Adrenal gland (tissue), 12 donors: ENCODE measurements around the gene TADA2B. TPM values are rescaled to one million over a fixed set of nuclear protein-coding genes. Genes with fewer than 3 reads are reported as not detected.

Experiments used
- DNase-seq, 7 donors: peaks; one replicate each; pipeline ENCODE4 v3.0.0-alpha.2; 2019 to 2020
- H3K27ac ChIP-seq, 5 donors: fragments of 200-600 bp; sonication (generic) in 4 of 5; 1 replicate in 3 of 5; 2 replicates in 2 of 5; pipeline versions ENCODE4 v1.5.1 to v1.8.0; 2016 to 2020; ENCODE audit warnings: mild to moderate bottlenecking in 1 of 5
- H3K27me3 ChIP-seq: fragments of 200-600 bp; 2 replicates; pipeline ENCODE4 v1.8.0; 2021
- H3K36me3 ChIP-seq, 2 donors: fragments of 200-600 bp; replicated peaks in 1 of 2; 1 replicate in 1 of 2; 2 replicates in 1 of 2; pipeline versions ENCODE4 v1.5.1 to v1.8.0; 2018 to 2022
- H3K4me1 ChIP-seq, 2 donors: fragments of 200-600 bp; replicated peaks in 1 of 2; 1 replicate in 1 of 2; 2 replicates in 1 of 2; pipeline versions ENCODE4 v1.5.1 to v1.8.0; 2018 to 2021
- H3K4me3 ChIP-seq, 4 donors: fragments of 200-600 bp; sonication (generic) in 3 of 4; one replicate each; pipeline ENCODE4 v1.5.1; 2016 to 2018
- H3K9me3 ChIP-seq, 3 donors: fragments of 200-600 bp; sonication (generic) in 1 of 3; replicated peaks in 1 of 3; 1 replicate in 2 of 3; 2 replicates in 1 of 3; pipeline versions ENCODE4 v1.5.1 to v1.8.0; 2016 to 2021
- POLR2A ChIP-seq, 2 donors: fragments of 450-650 bp; IDR thresholded peaks; one replicate each; pipeline ENCODE4 v1.6.1; 2017; ENCODE audit warnings: antibody characterized with exemption in 2 of 2, mild to moderate bottlenecking in 2 of 2, moderate library complexity in 1 of 2
- WGBS, 4 donors: extraction: QIAGEN DNeasy Blood & Tissue Kit in 2 of 4; methylation state at CpG; one replicate each; pipeline versions ENCODE4 v1.1.5 to v1.1.7; 2013 to 2017; 5-methylcytosine and 5-hydroxymethylcytosine counted together
- intact Hi-C, 2 donors: fragments of 100-400 bp; cut with DNase I; formaldehyde crosslinking; loops; one replicate each; pipeline versions ENCODE4 v1.14.1 to v1.15.0; 2022 to 2023
- polyA plus RNA-seq, 3 donors: library from polyadenylated mRNA; stranded (reverse); fragments of 200-250 nt in 2 of 3; fragments of 350-450 nt in 1 of 3; fragmentation: Illumina TruSeq in 1 of 3; extraction: RNeasy Lipid Tissue Mini Kit (QIAGEN cat#74804) in 1 of 3; gene quantifications; one replicate each; pipeline ENCODE4 v1.2.3, GENCODE V29; 2013 to 2014
- total RNA-seq, 9 donors: library from RNA; depleted of rRNA in 4 of 9; stranded (reverse); fragments of >200 nt in 4 of 9; fragments of 120-200 nt in 1 of 9; fragmentation: NEBNext Ultra II Directional in 1 of 9; extraction: Animal tissue kit (Norgen Biotek cat#: 25700) in 1 of 9; gene quantifications; one replicate each; pipeline versions ENCODE4 v1.1.0 to v1.2.4, GENCODE V29; 2013 to 2023
- TF ChIP-seq, protein P1 (sequence below), 6 experiments: fragments of 450-650 bp in 4 of 6; fragments of 200-600 bp in 2 of 6; sonication (generic) in 1 of 6; IDR thresholded peaks; 1 replicate in 5 of 6; 2 replicates in 1 of 6; pipeline versions ENCODE4 v1.5.1 to v1.8.0; 2016 to 2021; ENCODE audit warnings: antibody characterized with exemption in 6 of 6, mild to moderate bottlenecking in 2 of 6, moderate library complexity in 1 of 6
- donor health status: healthy with polysubstance abuse.
- donor health status: Bipolar disorder and iron deficiency.
- donor health status: DM: yes; HTN: yes; CAD: no.
- donor health status: DM: no; HTN: no; CAD: no.
- donor health status: DM: no; HTN: no; CAD: no.
- donor health status: DM: yes; HTN: yes; CAD: no.

TADA2B gene
- total and polyA plus RNA-seq, 12 donors, result 13.3 to 60.8 (median 32.4) TPM

GRCh38 chr4:7034262-7035081, 8.7 kb upstream of the TADA2B start:
- TF ChIP-seq POLR2A (IDR thresholded peaks at IDR 0.05), result no peak
- TF ChIP-seq, protein P1, sequence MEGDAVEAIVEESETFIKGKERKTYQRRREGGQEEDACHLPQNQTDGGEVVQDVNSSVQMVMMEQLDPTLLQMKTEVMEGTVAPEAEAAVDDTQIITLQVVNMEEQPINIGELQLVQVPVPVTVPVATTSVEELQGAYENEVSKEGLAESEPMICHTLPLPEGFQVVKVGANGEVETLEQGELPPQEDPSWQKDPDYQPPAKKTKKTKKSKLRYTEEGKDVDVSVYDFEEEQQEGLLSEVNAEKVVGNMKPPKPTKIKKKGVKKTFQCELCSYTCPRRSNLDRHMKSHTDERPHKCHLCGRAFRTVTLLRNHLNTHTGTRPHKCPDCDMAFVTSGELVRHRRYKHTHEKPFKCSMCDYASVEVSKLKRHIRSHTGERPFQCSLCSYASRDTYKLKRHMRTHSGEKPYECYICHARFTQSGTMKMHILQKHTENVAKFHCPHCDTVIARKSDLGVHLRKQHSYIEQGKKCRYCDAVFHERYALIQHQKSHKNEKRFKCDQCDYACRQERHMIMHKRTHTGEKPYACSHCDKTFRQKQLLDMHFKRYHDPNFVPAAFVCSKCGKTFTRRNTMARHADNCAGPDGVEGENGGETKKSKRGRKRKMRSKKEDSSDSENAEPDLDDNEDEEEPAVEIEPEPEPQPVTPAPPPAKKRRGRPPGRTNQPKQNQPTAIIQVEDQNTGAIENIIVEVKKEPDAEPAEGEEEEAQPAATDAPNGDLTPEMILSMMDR (IDR thresholded peaks at IDR 0.05), result no peak
- Histone ChIP-seq H3K27me3 (no peaks in the 10 kb centered on the region), H3K36me3 (peaks cover 0 to 32% of the 10 kb centered on the region in 2 donors), H3K27ac (peak overlapping the region in 2 of 5 donors; percentile 7 to 57), H3K4me1 (no peaks in the 10 kb centered on the region), H3K9me3 (no peaks in the 10 kb centered on the region), H3K4me3 (no peak overlapping the region)
- peak in 2 of 7 donors; percentile 51 to 55 for DNase-seq
- 69 to 81% (median 74%) methylated on average over 16 to 20 of the region's 20 CpGs for WGBS, 4 donors
- intact Hi-C loops, result no loop called here

GRCh38 chr4:7037425-7037824, 5.7 kb upstream of the TADA2B start:
- no peak for TF ChIP-seq POLR2A (IDR thresholded peaks at IDR 0.05)
- TF ChIP-seq, protein P1 (IDR thresholded peaks at IDR 0.05), result peak in 1 of 6 experiments; percentile 22
- Histone ChIP-seq H3K9me3 (no peaks in the 10 kb centered on the region), H3K27me3 (no peaks in the 10 kb centered on the region), H3K36me3 (peaks cover 0 to 4% of the 10 kb centered on the region in 2 donors), H3K4me1 (peaks cover 8 to 14% of the 10 kb centered on the region in 2 donors), H3K27ac (no peak overlapping the region), H3K4me3 (no peak overlapping the region)
- intact Hi-C loops, result no loop called here
- DNase-seq, result no peak
- WGBS, 4 donors, result 63 to 84% (median 81%) methylated on average over 6 of the region's 6 CpGs

GRCh38 chr4:7040765-7041164, 2.4 kb upstream of the TADA2B start:
- H3K27ac ChIP-seq, result no peak overlapping the region
- no peaks in the 10 kb centered on the region for H3K9me3 ChIP-seq
- H3K4me3 ChIP-seq, result no peak overlapping the region
- peaks cover 25 to 28% of the 10 kb centered on the region in 2 donors for H3K4me1 ChIP-seq
- intact Hi-C loops, result no loop called here
- H3K36me3 ChIP-seq, result no peaks in the 10 kb centered on the region
- WGBS, 4 donors, result 78 to 85% (median 82%) methylated on average over 4 of the region's 4 CpGs
- TF ChIP-seq, protein P1 (IDR thresholded peaks at IDR 0.05), result no peak
- no peak for TF ChIP-seq POLR2A (IDR thresholded peaks at IDR 0.05)
- no peak for DNase-seq
- H3K27me3 ChIP-seq, result no peaks in the 10 kb centered on the region

- TF ChIP-seq, protein P1 (IDR thresholded peaks at IDR 0.05), result no peak
- no peak for TF ChIP-seq POLR2A (IDR thresholded peaks at IDR 0.05)
- Histone ChIP-seq H3K9me3 (no peaks in the 10 kb centered on the region), H3K27me3 (no peaks in the 10 kb centered on the region), H3K4me1 (peaks cover 30 to 32% of the 10 kb centered on the region in 2 donors), H3K36me3 (no peaks in the 10 kb centered on the region), H3K4me3 (no peak overlapping the region), H3K27ac (no peak overlapping the region)
- 90 to 95% (median 94%) methylated on average over 13 to 19 of the region's 19 CpGs for WGBS, 4 donors
- intact Hi-C loops, result no loop called here
- no peak for DNase-seq
These were observed 1.9 kb upstream of the TADA2B start for GRCh38 chr4:7041246-7041645.
